Stimulated activated CD4-positive, alpha-beta T cell treated with anti-CD3 and anti-CD28 coated beads, TNF-alpha, amount 100 ng/mL, for 4 hours (primary cell): ENCODE results near the gene GRK1.

Experiments
- DNase-seq, 3 experiments: peaks; one replicate each; pipeline ENCODE4 v3.0.0-alpha.2; 2020; ENCODE audit warnings: low read depth in 3 of 3

The GRK1 gene

DNA sequence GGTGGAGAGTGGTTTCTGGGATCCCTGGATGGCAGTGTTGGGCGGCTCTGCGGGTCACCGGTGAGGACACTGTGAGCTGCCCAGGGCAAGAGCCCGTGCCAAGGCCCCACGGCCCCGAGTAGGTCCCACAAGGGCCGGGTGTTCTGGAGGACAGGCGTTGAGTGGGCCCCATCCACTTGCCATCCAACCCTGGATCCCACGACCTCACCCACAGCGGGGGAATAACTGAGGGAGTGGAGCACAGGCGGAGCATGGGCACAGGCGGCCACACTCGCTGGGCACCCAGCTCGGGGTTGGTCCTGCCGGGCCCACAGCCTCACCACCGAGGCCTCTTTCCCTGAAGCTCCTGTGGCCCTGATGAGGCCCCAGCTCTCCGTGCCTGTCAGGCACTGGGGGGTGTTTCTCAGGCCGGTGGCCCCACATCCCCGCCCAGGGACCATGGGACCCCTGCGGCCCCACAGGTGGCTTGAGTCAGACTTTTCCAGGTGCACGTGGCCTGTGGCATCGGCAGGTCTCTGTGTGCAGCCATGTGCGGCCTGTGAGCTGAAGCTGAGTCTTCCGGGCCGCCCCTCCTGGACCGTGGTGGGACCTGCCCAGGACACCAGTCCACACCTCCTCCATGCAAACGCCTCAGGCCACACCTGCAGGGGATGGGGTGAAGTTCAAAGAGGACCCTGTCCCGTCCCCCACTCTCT, 108.6 kb downstream of the GRK1 start:
- DNase-seq = no peak

DNA sequence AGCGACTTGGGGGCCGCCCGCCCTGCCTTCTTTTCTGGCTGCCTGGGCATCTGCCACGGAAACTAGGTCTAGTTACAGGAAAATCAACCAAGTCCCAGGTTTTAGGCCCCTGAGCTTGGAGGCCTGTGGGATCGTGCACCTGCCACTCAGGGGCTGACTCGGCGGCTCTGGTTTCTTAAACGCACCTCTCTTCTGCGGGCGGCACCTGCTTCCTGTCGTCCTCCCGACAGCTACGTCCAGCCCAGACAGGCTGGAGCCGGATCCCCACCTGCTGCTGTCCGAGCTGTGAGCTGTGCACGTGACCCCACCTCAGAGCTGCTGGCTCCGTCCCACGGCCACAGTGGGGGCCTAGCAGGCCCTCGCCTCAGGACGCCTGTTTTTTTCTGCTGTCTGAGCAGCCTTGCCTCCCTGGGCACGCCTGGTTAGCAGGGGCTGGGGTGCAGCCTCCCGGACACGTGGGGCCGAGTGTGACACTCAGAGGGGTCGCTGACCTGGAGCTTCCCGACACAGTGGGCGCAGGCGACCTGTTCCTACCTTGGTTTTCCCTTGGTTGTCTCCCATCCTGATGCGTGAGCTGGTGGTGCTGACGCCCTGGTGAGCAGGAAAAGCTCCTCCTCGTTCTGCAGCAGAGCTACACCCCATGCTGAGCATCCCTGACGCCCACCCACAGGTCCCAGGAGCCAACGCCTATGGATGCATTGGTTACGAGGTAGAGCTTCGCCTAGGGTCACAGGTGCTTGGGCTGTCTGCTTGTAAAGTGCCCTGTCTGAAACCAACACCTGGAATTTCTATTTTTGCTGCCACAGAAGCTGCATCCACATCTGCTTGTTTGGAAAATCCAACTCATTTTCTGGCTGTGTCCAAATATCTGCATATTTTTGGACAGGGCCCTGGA, 109.5 kb downstream of the GRK1 start:
- DNase-seq = no peak

DNA sequence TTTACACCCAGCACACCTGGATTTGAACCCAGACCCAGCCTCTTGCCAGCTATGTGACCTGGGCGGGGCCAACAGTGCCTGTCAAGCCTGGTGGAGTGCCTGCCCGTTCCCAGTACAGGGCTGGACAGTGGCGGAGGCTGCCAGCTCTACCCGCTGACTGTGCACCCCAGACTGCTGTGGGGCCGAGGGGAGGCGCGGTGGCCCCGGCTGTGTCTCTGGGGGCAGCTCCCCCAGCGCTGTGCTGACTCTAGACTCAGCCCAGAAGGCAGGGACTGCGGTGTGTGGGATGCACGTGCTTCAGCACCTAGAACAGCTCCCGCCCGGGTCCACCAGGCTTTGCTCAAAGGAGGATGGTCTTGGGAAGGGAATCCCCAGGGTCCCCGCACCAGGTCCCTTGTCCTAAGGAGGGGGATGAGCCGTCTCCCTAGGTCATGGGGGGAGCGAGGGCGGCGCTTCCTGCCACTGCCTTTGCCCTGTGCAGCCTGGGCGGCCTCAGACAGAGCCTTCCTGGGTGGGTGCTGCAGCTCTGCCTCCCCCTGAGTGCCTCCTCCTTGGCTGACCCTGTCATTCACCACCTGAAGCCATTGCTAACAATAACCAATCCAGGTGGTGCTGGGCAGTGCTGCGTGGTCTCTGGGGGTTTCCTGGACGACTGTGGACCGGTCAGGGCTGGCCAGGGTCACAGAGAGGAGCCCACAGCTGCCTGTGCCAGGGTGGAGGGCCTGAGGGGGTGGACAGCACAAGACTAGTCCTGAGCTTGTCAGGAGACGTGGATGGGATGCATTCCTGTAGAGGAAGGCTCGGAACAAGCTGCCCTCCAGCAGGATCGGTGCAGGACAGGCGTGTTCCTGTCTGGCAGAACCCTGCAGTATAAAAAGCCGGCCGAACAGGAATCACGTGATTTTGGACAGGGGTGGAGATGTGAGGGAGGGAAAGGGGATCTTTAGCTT, 110.6 kb downstream of the GRK1 start:
- no peak for DNase-seq

GRCh38 chr13:113781571-113781970, 114.6 kb downstream of the GRK1 start:
- DNase-seq = no peak

GRCh38 chr13:113782472-113782871, 115.5 kb downstream of the GRK1 start:
- no peak for DNase-seq

- DNase-seq = no peak
Observed at GRCh38 chr13:113783200-113783881, 116.3 kb downstream of the GRK1 start.

GRCh38 chr13:113783966-113784644, 117.1 kb downstream of the GRK1 start:
- DNase-seq = no peak

DNA sequence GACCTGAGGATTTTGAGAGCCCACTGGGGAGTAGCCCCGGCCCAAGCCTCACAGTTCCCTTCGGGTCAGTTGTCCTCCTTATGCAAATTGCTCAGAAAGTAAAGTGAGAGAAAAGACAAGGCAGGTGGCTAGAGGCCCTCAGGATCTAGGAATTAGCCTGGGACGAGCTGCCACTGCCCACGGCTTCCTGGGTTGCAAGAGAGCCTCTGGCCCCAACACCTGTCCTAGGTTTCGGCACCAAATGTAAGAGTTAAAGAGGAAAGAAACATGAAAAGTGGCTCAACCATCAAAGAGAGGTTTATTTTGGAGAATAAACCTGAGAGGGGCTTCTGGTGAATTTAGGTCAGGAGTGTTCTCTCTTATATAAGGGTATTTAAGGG, 117.6 kb downstream of the GRK1 start:
- no peak for DNase-seq

DNA sequence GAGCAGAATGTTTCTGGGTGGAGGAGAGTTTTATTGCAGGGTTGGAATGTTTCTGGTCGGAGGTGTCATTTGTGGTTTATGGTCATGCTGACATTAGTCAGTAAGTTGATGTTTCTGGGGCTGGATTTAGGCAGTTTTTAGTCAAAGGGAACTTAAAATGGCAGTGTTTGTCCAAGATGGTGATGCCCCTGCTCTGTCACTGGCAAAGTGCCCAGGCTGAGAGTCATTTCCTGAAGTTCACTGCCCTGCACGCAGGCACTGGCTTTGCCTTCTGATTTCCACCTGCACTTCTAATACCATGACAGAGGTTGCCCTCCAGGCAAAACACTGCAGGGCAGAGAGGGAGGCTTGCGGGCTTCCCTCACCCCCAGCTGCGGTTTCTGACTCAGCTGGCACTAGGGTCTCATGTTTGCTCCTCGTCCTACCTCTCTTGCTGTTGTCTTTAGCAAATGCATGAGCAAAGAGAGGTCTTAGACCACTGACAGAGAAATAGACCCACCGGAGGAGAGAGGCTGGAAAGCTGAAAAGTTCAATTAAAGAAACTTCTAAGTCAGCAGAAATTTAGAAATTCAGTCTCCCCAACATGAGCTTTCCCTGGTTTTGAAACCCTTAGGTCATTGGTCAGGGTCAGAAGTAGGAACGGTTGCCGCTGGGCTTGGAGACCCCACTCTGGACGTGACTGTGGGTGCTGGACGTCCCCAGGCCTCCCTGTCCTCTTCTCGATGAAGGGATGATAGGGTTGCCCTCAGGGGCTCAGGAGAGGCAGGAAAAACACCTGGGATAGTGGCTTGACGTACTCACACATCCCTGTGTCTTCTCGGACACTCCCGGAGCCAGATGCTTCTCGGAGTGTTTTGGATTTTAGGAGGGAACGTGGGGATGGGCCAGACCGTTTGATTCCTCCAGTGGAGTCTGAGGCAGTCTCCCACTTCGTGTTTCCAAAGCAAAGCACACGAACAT, 118.3 kb downstream of the GRK1 start:
- no peak for DNase-seq

DNA sequence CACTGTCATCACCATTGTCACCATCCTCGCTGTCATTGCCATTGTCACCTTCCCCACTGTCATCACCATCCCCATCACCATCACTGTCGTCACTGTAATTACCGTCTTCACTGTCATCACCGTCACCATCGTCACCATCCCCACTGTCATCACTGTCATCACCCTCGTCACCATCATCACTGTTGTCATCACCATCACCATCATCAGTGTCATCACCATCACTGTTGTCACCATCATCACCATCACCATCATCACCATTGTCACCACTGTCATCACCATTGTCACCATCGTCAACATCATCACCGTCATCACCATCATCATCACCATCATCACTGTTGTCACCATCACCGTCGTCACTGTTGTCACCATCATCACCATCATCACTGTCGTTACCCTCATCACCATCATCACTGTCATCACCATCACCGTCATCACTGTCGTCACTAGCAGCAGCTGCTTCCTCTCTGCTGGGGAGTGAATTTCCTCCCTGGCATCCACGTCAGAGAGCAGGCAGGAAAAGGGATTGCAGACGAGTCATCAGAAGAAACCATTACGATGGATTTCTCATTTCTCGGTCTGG, 119.3 kb downstream of the GRK1 start:
- no peak for DNase-seq
